G401 (cell line): ENCODE measurements around the gene AFF3. TPM values are rescaled to one million over a fixed set of nuclear protein-coding genes. Genes with fewer than 3 reads are reported as not detected.

Experiments used
- total RNA-seq: library from RNA; depleted of rRNA; stranded (reverse); fragments of >200 nt; shearing (Covaris generic); gene quantifications from 2 replicates; pipeline ENCODE4 v1.2.3, GENCODE V29; 2014; rRNA removed

Gene AFF3
- total RNA-seq, 1 experiment from 2014 or later = 3.0 TPM

Other genes starting within 250 kb of the AFF3 start
- gene LONRF2, start 179.9 kb upstream of the AFF3 start, total RNA-seq = 0.06 TPM in 1 of 2 replicates, not detected in the other